ENCODE results near the gene ABHD5.

DNA sequence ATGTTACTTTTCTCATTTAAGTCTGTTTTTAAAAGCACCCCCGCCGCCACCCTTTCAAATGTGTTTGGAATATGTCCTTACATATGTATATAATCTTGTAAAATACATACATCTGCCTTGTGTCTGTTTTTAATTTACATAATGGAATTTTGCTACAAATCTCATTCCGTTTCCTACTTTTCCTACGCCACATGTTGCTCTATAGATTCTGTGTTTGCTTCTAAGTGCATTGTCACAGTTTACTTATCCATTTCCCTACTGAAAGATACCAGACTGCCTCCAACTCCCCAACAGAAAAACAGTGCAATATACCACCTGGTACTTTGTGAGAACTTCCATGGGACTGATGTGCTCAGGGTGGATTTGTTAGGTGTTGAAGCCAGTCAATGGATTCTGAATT, 70.2 kb downstream of the ABHD5 start:
- TF ChIP-seq, protein P1, sequence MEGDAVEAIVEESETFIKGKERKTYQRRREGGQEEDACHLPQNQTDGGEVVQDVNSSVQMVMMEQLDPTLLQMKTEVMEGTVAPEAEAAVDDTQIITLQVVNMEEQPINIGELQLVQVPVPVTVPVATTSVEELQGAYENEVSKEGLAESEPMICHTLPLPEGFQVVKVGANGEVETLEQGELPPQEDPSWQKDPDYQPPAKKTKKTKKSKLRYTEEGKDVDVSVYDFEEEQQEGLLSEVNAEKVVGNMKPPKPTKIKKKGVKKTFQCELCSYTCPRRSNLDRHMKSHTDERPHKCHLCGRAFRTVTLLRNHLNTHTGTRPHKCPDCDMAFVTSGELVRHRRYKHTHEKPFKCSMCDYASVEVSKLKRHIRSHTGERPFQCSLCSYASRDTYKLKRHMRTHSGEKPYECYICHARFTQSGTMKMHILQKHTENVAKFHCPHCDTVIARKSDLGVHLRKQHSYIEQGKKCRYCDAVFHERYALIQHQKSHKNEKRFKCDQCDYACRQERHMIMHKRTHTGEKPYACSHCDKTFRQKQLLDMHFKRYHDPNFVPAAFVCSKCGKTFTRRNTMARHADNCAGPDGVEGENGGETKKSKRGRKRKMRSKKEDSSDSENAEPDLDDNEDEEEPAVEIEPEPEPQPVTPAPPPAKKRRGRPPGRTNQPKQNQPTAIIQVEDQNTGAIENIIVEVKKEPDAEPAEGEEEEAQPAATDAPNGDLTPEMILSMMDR (IDR thresholded peaks at IDR 0.05; ENCODE audit: low read depth, low read length, poor library complexity, severe bottlenecking): no peak
- no peak for TF ChIP-seq EZH2phosphoT487 (IDR thresholded peaks at IDR 0.05; ENCODE audit: borderline replicate concordance, low read length)
